HG02938 (cell line): ENCODE data around the gene CACNA1C.
A peak's percentile ranks its signal among the peaks of the same experiment; 100 is the strongest.
"Not testable (repeated sequence)": the region's sequence is repeated elsewhere in the genome, so short reads cannot be mapped to it uniquely, and the experiment has no call there.

Experiments used
- ATAC-seq: cut with Tn5 transposase; IDR thresholded peaks from one replicate; pipeline ENCODE4 v1.9.1; 2021; ENCODE audit warnings: mild to moderate bottlenecking, moderate library complexity; ENCODE audit not compliant: unreplicated experiment

CACNA1C gene

GRCh38 chr12:2690348-2691005 is 637.7 kb downstream of the CACNA1C start:
- ATAC-seq = no peak

DNA sequence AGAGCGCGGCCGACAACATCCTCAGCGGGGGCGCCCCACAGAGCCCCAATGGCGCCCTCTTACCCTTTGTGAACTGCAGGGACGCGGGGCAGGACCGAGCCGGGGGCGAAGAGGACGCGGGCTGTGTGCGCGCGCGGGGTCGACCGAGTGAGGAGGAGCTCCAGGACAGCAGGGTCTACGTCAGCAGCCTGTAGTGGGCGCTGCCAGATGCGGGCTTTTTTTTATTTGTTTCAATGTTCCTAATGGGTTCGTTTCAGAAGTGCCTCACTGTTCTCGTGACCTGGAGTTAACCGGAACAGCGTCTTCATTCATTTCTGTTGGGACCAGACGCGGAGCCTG is 638.2 kb downstream of the CACNA1C start:
- ATAC-seq = peak; percentile 35

- ATAC-seq = peak; percentile 68
Observed at GRCh38 chr12:2691345-2692071, 638.7 kb downstream of the CACNA1C start.

GRCh38 chr12:2692080-2692479 is 639.3 kb downstream of the CACNA1C start:
- ATAC-seq = no peak

DNA sequence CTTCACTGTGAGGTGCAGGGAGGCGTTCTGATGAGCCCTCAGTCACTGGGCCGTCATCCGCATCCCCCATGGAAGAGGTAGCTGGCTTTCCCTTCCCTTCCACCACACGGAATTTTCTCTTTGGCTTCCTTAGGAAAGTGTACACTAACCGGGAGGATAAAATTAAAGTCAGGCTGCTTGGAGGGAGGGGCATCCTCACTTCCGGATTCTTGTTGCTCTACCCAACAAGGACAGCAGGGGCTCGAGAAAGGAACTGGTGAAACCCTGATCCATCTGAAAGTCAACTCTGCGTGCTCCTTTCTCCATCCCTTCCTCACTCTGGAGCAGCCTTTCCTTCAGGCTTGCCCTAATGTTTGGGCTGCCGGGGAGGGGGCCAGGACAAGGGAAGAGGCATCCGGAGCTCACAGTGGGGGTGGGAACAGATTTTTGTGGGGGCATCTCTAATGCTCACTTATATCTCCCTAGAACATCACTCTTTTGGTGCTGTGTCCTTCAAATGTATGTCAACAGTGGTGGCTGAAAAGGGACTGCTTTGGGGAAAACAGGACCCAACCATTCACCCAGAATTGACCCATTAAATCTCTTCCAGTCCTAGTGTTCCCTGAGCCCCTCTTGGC is 640.6 kb downstream of the CACNA1C start:
- no peak for ATAC-seq

- no peak for ATAC-seq
Observed at GRCh38 chr12:2693980-2694610, 641.3 kb downstream of the CACNA1C start.

GRCh38 chr12:2696136-2696535 is 643.3 kb downstream of the CACNA1C start:
- ATAC-seq = no peak

- no peak for ATAC-seq
Observed at GRCh38 chr12:2697057-2697800, 644.4 kb downstream of the CACNA1C start.

- no peak for ATAC-seq
Observed at GRCh38 chr12:2698566-2698965, 645.8 kb downstream of the CACNA1C start.

GRCh38 chr12:2710701-2711100 is 657.9 kb downstream of the CACNA1C start:
- ATAC-seq = no peak

DNA sequence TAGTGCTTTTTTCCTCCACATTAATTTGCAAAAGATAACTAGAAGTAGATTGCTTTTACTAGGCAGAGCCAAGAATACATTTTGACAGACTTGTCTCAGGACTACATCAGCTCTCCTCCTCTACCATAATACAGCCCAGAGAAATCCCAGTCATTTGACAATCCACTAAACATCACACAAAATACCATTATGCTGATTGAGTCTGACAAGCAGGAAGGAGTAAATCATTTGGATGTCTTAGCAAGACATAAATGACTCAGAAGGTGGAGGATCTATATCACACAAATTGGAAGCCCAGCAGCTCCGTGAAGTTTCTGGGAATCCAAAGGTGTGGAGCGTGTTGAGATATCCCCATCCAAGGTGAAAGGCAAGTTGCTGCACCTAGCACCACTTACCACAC is 666.6 kb downstream of the CACNA1C start:
- no peak for ATAC-seq

GRCh38 chr12:2722806-2723205 is 670.0 kb downstream of the CACNA1C start:
- no peak for ATAC-seq

DNA sequence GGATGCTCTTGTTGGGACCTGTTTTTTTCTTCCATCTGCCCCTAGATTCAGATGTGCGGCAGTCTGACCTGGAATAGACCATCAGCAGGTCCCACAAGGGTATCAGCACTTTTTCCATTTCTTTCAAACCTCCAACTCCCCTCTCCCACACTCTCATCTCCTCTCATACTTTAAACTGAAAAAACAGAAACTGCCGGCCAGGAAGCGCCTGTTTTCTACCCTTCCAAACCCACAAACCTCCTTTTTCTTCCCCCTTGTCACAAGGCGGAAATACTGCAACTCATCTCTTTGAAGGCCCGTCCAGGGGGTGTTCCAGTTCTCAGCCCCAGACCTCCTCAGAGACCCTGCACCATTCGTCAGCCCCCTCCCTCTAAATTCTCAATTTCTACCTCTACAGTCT is 679.5 kb downstream of the CACNA1C start:
- no peak for ATAC-seq

DNA sequence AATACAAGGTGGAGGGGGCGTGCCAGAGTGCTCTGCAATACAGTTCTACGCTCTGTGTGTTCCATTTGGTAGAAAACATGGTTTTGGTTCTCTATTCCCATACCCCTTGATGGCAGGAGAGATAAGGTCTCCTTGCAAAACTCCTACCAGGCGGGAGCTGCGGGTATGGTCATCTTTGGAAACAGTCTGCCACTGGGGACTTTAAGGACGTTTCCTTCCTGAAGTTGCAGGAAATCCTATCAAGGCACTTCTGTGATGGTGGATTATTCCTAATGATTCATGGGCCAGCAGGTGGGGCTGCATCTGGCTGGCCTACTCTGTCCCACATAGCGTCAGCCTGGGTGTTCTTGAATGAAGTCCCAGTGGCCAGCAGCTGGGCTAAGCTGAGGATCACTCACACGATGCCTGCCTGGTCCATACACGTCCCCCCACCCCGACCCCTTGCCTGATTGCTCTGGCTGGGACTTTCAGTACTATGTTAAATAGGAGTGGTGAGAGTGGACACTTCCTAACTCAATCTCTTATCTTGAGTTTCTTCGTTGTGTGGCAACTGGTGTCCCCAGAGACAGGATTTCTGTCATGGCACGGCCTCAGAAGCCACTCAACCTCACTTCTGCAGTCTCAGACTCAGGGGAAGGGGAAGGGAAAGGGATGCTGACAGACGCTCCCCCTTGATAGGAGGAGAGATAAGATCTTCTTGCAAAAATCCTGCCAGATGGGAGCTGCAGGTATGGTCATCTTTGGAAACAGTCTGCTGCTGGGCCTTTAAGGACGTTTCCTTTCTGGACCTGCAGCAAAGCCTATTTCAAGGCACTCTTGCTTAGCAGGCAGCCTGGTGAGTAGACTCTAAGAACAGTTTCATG is 680.9 kb downstream of the CACNA1C start:
- ATAC-seq = no peak

DNA sequence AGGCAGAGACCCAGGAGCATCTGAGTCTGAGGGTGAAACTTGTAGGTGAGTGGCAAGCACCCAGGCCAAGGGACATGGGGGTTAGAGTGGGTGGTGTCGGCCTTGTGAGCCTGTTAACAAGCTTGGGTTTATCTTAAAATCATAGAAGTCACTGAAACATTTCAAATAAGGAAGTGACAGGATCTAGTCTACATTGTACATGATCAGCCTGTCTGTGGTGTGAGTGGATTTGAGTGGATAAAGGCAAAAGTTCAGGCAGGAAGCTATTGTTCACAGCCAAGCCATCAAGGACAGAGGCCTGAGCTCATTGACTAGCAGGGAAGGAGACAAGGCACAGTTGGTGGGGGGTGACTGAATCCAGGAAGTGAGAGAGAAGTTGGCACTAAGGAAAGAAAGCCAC is 682.6 kb downstream of the CACNA1C start:
- ATAC-seq = no peak

- no peak for ATAC-seq
Observed at GRCh38 chr12:2737656-2738241, 685.0 kb downstream of the CACNA1C start.

DNA sequence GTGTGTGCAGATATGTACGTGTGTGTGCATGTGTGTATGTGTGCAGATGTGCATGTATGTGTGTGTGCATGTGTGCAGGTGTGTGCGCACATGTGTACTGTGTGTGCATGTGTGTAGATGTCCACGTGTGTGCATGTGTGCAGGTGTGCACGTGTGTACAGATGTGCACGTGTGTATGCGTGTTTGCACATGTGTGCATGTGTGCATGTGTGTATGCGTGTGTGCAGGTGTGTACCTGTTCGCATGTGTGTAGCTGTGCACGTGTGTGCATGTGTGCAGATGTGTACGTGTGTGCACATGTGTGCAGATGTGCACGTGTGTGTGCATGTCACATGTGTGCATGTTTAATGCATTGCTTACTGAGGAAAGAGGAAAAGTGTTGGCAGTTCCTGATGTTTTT is 686.3 kb downstream of the CACNA1C start:
- ATAC-seq = no peak

DNA sequence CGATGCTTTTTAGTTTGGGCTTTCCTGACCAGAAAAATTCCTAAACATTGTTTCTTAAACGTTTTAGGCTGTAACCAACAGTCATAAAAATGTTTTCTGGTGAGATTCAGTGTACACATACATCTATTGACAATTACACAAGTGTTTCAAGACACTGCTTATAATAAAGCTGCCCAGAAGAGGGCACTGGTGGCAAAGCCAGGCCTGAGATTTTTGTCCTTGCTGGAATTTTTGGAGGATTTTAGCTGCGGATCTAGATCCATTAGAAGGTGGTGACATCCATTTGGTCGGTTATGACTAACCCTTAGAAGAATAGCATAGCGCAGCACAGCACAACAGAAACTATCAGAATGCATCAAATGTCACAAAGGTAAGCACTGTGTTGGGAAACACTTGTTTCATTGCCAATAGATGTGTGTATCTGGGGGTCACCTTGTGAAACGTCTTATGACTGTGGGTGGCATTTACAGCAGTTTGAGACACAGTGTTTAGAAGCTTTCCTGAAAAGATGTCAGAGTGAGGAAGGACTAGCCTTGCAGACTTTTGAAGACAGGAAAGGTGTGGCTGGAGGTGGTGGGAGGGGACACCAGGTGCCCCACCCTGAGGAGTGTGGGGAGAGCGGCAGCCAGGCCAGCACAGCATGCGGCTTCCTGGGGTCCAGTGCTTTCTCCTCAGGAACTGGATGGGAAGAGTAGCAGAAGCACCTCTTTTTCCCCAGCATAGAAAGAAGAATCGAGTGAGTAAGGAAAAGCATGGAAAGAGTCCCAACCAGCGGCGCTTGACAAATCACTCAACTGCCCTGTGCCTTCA is 687.2 kb downstream of the CACNA1C start:
- ATAC-seq = no peak

GRCh38 chr12:2742037-2742436 is 689.2 kb downstream of the CACNA1C start:
- not testable (repeated sequence) for ATAC-seq
